ENCODE data around the gene HOXB9. TPM values are rescaled to one million over a fixed set of nuclear protein-coding genes. Genes with fewer than 3 reads are reported as not detected.
A peak's percentile ranks its signal among the peaks of the same experiment; 100 is the strongest.

HOXB9 gene
- total RNA-seq, 4 donors from 2014 or later = not detected

DNA sequence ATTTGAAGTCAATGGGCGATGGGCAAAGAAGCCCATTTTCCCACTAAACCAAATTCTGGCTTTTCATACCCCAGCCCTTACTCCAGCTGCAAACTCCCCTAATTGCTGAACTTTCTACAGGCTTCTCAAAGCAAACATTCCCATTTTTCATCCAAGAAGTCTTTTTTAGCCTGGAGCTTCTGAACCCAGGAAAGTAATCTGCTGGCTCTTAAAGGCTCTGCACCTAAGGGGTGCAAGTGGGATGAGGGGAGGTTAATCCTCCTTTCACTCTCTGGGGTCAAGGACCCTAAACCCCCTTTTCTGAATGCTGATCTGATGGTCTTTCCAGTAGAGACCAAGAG, 17.7 kb downstream of the HOXB9 start:
- intact Hi-C loops (cut with DNase I; ENCODE audit: low total_unique reads) = no loop called here
- H3K36me3 ChIP-seq = no peaks in the 10 kb centered on the region
- in situ Hi-C loops (cut with MboI; ENCODE audit: low sequenced_read_pairs in 4 of 4) = no loop called here
- TF ChIP-seq, protein P1, sequence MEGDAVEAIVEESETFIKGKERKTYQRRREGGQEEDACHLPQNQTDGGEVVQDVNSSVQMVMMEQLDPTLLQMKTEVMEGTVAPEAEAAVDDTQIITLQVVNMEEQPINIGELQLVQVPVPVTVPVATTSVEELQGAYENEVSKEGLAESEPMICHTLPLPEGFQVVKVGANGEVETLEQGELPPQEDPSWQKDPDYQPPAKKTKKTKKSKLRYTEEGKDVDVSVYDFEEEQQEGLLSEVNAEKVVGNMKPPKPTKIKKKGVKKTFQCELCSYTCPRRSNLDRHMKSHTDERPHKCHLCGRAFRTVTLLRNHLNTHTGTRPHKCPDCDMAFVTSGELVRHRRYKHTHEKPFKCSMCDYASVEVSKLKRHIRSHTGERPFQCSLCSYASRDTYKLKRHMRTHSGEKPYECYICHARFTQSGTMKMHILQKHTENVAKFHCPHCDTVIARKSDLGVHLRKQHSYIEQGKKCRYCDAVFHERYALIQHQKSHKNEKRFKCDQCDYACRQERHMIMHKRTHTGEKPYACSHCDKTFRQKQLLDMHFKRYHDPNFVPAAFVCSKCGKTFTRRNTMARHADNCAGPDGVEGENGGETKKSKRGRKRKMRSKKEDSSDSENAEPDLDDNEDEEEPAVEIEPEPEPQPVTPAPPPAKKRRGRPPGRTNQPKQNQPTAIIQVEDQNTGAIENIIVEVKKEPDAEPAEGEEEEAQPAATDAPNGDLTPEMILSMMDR (IDR thresholded peaks at IDR 0.05 in 4 of 5, conservative IDR thresholded peaks at IDR 0.05 in 1 of 5) = no peak
- no peak for TF ChIP-seq POLR2A (IDR thresholded peaks at IDR 0.05)
- no peak overlapping the region for H3K27ac ChIP-seq
- no peaks in the 10 kb centered on the region for H3K9me3 ChIP-seq
- H3K4me3 ChIP-seq = no peak overlapping the region
- DNase-seq = no peak
- no peak for ATAC-seq
- peaks cover 4 to 27% of the 10 kb centered on the region in 2 donors for H3K4me1 ChIP-seq
- H3K27me3 ChIP-seq = peaks cover 94 to 98% (median 98%) of the 10 kb centered on the region in 3 donors

DNA sequence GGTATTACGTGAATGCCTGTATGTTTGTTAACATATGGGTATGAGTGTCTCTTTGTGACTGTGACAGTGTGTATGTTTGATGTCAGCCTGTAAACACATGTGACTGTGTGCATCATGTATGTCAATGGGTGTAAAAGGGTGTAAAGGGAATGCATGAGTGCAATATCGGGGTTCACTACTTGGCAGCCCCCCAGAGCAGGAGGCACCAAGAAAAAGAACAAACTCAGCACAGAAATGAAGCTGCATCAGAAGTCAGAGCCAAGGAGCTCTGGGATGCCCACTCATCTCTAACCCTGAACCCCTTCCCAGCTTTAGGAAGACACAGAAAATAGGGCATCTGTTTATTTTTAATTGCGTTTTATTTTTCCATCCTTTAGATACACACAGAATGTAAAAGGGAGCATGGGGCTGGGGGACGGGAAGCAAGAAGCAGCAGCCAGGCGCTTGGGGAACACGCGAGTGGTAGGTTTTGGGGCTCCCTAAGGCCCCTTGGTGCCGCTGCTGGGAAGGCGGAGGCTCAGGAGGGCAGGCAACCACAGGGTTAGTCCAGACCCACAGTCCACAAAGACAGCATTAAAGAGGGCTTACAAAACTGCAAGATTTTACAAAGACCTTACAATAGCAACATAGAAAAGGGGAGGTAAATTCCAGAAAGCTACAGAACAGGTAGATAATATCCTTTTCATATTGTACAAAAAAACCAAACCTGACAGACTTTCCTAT, 19.1 kb downstream of the HOXB9 start:
- peaks cover 3 to 20% of the 10 kb centered on the region in 2 donors for H3K4me1 ChIP-seq
- TF ChIP-seq, protein P1 (IDR thresholded peaks at IDR 0.05 in 4 of 5, conservative IDR thresholded peaks at IDR 0.05 in 1 of 5) = no peak
- no peak for TF ChIP-seq POLR2A (IDR thresholded peaks at IDR 0.05)
- DNase-seq = no peak
- peaks cover 94 to 100% (median 99%) of the 10 kb centered on the region in 3 donors for H3K27me3 ChIP-seq
- H3K9me3 ChIP-seq = no peaks in the 10 kb centered on the region
- in situ Hi-C loops (cut with MboI; ENCODE audit: low sequenced_read_pairs in 4 of 4) (no loop called here), intact Hi-C loops (cut with DNase I; ENCODE audit: low total_unique reads) (no loop called here)
- H3K27ac ChIP-seq = no peak overlapping the region
- H3K4me3 ChIP-seq = no peak overlapping the region
- ATAC-seq = no peak
- no peaks in the 10 kb centered on the region for H3K36me3 ChIP-seq

DNA sequence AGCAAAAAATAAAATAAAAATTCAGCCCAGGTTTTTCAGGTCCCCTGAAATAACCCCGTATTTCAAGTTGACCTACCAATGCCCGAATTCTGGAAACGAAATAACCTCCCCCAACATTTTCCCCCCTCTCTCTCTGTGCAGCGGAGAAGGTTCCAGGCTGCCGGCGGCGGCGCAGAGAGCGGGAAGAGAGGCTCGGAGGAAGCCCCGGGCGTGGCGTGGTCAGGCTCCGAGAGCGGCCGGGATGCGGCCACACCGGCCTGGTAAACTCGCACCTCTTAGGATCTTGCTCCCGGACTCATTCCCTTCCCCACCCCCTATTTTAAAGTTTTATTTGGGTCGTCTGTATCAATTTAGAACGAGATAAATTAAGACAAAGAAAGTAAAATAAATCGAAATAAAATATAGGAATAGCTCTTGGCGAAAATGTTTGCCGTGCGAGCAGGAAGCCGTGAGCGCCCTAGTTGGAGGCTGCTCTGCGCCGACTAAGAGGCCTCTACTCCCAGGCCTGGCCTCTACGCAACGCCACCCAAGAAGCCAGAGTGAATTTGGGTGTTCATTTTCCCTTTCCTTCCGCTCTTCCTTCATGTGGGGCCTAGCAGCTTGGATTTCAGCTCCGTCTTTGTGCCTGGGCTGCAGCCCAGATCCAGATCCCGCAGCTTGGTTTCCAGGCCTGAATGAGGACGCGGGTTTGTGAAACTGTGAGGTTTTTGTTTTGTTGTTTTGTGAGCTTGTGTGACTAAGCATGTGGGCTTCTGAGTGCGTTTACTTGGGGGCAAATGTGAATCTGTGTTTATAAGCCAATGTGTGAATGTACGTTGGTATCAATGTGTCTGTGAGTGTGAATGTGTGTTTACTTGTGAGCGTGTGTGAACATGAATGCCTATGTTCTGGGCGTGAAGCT, 19.9 kb downstream of the HOXB9 start:
- TF ChIP-seq POLR2A (IDR thresholded peaks at IDR 0.05) = no peak
- TF ChIP-seq, protein P1 (IDR thresholded peaks at IDR 0.05 in 4 of 5, conservative IDR thresholded peaks at IDR 0.05 in 1 of 5) = no peak
- Histone ChIP-seq H3K9me3 (no peaks in the 10 kb centered on the region), H3K27me3 (peaks cover 98 to 100% (median 99%) of the 10 kb centered on the region in 3 donors), H3K4me1 (peaks cover 0 to 14% of the 10 kb centered on the region in 2 donors), H3K36me3 (no peaks in the 10 kb centered on the region), H3K27ac (no peak overlapping the region), H3K4me3 (peak overlapping the region in 1 of 4 donors; percentile 46)
- DNase-seq (no peak), ATAC-seq (no peak)
- intact Hi-C loops (cut with DNase I; ENCODE audit: low total_unique reads) = no loop called here
- in situ Hi-C loops (cut with MboI; ENCODE audit: low sequenced_read_pairs in 4 of 4) = no loop called here

DNA sequence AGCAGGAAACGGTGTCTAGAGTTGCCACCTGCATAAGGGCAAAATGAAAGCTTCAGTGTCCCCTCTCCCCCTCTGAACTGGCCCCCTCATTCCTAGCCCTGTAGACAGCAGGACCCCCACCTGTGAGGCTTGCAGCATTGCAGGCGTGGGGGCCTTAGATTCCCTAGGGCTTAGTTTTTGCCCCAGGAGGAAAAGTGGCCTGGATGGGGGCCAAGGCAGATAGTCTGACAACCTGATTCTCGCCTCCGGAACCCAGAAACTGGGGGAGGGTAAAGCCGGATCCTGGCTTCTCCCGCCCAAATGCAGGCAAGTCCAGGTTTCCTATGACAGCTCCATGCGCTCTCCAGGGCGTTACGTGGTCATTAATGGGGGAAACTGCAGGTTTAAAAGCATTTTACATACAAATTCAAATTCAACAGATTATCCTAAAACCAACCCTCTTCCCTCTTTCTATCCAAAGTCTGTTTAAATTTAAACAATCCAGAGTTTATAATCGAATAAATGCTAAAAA, 20.7 kb downstream of the HOXB9 start:
- no peak for DNase-seq
- Histone ChIP-seq H3K4me1 (peaks cover 0 to 8% of the 10 kb centered on the region in 2 donors), H3K27ac (peak overlapping the region in 2 of 4 donors; percentile 43 to 66), H3K4me3 (peak overlapping the region; percentile 35 to 46 (median 38)), H3K36me3 (no peaks in the 10 kb centered on the region), H3K27me3 (peaks cover 98 to 99% (median 98%) of the 10 kb centered on the region in 3 donors), H3K9me3 (no peaks in the 10 kb centered on the region)
- intact Hi-C loops (cut with DNase I; ENCODE audit: low total_unique reads) = no loop called here
- in situ Hi-C loops (cut with MboI; ENCODE audit: low sequenced_read_pairs in 4 of 4) = no loop called here
- ATAC-seq = no peak
- TF ChIP-seq, protein P1 (IDR thresholded peaks at IDR 0.05 in 4 of 5, conservative IDR thresholded peaks at IDR 0.05 in 1 of 5) = no peak
- TF ChIP-seq POLR2A (IDR thresholded peaks at IDR 0.05) = no peak

Measured in gastrocnemius medialis (tissue), 4 donors.